ENCODE measurements around the gene DCTN4.
"Not testable (repeated sequence)": the region's sequence is repeated elsewhere in the genome, so short reads cannot be mapped to it uniquely, and the experiment has no call there.

The DCTN4 gene

DNA sequence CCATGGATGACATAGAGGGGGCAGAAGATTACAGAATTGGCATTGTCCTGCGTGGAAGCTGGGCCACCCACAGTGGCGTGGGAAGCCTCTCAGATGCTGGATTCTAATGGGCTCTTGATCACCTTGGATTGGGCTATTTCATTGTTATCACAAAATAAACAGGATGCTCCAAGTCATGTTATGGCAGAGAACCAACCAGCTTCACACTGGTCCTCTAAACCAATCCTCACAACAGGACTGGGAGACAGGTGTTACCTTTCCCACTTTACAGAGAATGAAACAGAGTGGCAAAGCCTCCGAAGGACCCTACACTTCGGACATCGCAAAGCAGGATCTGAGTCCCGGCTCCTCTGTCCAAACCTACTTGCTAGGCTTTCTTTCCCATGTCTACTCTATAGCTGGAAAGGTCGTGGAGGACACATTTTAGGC is 19.3 kb upstream of the DCTN4 start:
- no peak for DNase-seq

DNA sequence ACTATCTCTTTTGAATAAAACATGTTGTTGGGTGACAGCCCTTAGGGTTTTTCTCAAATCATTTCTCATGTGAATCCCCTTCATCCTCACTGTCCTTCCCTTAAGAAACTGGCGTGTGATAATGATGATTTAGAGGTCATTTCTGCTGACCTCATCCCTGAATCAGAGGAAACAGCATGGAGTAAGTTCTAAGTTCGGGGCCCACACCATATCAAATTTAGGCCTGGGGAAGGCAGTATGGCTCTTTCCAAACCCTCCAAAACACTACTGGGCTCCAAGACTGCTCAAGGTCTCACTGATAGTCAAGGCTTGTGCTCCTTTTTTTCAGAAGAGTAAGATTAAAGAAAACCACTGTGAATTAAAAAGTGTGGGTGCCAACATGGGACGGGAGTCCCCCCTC is 18.9 kb upstream of the DCTN4 start:
- DNase-seq = no peak

DNA sequence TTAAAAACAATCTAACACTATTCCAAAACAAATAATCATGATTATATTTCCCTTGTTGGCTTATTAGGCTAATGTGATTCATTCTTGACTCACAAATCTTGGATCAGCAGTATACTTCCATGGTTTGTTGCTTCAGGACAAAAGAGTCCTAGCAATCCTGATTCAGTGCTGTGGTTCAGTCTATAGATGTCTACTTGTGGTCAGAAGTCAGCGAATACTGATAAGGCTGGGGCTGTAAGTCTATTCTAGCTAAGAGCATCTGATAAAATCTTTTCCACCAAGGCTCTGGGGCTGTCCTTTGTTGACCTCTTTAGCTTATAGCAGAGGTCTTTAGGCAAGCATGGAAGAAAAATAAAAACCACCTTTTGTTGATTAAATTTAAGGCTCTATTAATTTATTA is 15.3 kb upstream of the DCTN4 start:
- DNase-seq = peak; percentile 88

DNA sequence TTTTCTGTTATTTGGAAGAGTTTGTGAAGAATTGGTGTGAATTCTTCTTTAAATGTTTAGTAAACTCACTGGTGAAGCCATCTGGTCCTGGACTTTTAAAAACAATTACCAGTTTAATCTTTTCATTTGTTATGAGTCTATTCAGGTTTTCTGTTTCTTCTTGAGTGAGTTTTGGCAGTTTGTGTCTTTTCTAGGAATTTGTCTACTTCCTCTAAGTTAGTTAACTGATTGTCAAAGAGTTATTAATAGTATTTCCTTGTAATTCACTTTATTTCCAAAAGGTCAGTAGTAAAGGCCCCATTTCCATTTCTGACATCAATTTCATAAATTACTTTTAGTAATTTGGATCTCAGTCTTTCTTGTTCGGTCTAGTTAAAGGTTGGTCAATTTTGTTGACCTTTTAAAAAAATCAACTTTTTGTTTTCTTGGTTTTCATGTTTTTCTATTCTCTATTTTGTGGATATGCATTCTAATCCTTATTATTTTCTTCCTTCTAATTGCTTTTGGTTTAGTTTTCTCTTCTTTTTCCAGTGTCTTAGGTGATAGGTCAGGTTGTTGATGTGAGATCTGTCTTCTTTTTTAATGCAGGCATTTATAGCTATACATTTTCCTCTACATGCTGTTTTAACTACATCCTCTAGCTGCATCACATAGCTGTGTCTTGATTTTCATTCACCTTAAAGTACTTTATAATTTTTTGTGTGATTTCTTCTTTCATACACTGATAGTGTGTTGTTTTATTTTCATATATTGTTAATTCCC is 12.4 kb upstream of the DCTN4 start:
- DNase-seq = peak; percentile 77

DNA sequence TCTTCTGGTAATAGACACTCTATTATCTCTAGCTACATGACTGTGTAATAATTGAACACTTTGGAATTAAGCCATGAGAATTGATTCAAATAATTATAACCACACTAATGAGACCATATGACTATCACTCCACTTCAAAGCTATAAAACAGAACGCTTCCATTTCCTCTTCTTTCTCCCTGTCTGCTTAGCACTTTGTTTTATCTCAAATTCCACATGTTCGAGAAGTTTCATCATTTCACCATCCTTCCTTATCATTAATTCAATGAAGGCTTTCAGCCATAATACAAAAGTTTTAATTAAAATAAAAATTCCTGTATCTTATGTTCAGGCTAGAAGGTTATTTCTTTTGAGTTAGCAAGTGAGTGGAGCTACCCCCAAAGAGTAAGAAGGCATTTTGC is 7.4 kb upstream of the DCTN4 start:
- DNase-seq = peak; percentile 38

DNA sequence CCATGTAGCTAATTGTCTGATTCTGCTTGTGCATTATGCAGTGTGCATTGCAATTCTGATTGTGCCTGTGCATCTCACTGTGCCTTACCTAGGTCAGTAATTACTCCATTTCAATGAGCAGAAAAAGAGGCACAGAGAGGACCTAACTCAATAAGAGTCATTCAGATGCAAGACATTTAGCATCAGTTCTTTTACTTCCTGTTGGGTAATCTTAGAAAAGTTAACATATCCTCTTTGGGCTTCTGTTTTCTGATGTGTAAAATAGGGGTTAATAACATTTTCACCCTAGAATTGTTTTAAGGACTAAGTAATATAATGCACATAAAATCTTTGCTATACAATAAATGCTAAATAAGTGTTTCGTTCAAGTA is 7.0 kb upstream of the DCTN4 start:
- peak; percentile 48 for DNase-seq

DNA sequence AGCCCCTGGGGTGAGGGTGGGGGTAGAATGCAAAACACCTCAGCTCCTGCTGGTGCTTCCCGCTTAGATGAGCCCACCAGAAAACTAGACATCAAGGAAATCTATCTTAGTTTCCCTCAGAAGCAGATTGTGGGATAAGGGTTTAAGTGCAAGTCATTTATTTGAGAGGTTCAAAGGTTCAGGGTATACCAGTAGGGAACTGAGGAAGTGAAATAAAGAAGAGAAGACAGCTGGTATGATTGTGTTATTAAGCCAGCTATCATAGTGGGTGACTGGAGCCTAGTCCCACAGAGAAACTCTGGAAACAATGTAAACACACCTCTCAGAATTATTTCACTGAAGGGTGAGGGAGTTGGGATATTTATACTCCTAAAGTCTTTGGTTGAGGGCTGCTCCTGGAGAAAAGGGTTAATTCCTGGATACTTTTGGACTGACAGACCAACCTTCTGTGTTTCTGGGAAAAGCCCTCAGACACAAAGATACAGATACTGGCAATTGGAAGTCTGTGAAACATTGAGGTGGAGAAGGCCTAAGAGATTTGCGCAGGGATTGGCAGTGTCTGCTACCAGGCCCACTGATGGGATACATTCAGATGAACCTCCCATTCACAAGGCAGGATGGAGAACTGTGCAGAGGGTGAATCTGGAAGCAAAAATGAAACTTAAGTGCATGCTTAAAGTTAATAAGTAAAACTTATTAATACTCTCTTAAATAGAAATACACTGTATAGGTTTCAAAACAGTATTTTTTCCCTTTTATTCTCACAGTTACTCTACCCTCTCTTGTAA is 6.4 kb upstream of the DCTN4 start:
- DNase-seq = peak; percentile 58

DNA sequence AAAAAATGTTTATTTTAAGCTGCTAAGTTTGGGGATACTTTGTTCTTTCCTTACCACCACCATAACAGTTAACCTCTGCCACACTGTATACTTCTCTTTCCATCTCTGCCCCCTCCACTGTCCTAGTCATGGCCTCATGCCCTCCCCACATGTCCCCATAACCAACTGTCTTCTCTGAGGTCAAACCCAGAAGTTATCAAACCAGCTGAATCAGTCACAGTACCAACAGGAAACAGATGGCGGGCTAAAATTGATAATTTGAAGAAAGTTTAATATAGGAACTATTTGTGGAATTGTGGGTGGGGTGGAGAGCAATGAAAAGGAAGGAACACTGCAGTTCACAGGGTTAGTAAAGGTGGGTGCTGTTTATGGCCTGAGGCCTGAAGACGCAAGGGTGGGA is 5.7 kb upstream of the DCTN4 start:
- DNase-seq = peak; percentile 95

DNA sequence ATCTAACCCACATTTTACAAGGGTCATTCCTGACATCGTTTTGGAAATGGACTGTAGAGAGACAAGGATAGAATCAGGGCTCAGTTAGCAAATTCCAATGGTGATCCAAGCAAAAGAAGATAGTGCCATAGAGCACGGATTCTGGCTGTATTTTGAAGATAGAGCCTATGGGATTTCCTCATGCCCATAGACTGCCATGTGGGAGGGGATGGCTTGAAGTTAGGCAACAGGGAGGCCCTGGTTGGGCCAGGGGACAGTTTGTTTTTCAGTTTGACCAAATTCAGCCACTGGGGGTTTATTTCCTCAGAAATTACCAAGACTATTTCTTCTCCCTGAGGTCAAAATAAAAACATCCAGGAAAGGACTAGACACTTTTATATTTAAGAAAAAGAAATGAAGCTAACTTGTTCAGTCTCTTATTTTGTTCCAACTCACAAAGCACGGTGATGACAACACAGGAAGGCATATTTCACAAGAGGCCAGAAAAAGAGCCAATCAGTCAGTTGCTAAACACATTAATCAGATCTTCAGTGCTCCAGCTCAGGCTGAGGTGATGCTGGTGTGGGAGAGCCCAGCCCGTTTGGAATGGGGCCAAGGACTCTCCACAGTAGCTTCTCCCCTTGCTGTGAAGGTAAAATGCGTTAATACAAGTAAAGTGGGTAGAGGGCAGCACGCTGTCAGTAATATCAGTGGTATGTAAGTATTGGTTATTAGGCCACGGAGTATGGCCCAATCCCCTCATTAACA is 4.4 kb upstream of the DCTN4 start:
- DNase-seq = peak; percentile 98

DNA sequence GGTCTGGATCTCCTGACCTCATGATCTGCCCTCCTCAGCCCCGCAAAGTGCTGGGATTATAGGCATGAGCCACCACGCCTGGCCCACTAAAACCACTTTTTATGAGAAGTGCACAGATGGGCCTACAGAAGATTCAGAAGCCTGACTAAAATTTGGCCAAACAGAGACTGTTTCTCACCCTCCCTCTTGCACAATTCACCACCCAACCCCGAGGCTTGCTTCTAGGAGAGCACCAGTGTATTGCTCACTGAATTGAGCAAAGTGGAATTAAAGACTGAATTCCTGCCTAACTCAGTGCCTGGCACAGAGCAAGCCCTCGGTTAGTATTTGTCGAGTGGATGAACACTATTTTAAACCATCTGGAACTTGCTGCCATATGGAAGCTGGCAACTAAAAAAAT is 3.4 kb upstream of the DCTN4 start:
- peak; percentile 77 for DNase-seq

DNA sequence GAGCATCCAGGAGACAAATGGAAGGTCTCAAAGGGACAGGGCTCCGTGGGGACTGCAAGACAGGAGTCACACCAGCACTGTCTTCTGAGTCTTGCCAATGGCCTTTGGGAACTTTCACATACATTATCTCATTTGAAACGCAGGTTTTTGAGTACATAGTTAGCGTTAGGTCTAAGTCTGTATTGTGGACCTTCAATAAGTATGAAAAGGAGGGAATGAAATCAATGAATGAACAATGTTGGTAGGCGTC is 442 bp upstream of the DCTN4 start:
- no peak for DNase-seq

DNA sequence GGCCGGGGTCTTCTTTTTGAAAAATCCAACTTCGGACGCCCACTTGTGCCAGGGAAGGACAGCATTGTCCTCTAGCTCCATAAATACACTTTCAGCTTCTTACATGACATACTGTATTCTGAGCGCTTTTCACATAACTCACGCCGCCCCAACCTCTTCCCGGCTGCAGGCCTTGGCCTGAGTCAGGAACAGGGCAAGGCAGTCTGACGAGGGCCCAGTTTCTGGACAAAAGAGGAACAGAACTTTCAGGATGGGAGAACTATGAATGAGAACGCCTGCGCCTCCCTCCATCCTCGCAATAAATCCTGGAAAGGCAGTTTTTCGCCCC is 650 bp downstream of the DCTN4 start:
- no peak for DNase-seq

DNA sequence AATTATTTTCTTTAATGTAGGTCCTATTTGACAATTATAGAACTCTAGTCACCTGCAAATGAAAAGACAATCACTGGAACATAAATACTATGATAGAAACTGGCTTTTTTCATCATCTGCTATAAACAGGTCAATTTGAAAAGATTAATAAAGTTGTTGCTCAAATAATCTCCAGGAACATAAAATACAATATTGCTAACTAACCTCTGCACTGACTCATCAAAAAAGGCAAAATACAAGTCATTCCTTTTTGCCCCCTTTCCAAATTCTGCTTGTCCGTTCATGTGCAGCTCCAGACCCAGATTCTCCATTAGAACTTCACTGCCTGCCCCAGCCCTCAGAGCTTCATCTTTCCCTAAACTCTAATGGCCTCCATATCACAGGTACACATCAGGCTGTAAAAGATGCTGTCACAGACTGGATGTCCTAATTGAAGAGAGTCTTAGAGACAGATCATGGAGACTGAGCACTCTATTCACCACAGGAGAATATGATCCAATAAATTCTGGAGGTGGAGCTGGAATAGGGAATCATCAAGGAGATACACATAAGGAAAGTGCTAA is 1.6 kb downstream of the DCTN4 start:
- DNase-seq = no peak

DNA sequence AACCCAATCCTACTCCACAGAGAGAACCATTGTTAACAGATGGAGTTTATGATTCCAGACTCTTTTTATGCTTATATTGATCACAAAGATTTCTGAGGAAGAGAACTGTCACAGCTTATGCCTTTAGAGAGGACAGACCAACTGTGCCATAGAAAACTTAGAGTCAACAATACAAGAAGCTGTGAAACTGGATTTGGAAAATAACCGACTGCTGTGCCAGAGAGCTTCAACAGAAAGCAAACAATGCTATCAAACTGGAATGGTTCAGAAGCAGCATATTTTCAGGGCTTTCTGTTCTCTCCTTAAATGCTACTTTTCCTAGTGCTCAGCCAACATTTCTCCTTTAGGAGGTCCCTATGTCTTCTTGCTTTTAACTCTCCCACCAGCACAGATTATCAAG is 5.0 kb downstream of the DCTN4 start:
- DNase-seq = no peak

DNA sequence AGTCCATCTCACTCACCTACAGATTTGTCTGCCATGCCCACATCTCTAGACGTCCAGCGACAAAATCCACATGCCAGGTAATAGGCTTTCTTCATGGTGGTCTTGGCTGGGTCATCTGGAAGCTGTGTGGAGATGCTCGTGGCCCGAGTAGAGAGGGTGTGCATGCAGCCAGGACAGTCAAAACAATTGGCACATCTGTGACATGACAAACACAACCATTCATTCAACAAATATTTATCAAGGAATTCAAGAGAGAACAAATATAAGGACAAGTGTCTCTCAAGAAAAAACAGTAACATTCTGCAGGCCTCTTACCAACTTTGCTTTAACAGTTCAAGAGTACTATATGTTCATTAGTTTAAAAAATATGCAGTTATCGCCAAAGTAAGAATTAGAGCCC is 5.4 kb downstream of the DCTN4 start:
- no peak for DNase-seq

DNA sequence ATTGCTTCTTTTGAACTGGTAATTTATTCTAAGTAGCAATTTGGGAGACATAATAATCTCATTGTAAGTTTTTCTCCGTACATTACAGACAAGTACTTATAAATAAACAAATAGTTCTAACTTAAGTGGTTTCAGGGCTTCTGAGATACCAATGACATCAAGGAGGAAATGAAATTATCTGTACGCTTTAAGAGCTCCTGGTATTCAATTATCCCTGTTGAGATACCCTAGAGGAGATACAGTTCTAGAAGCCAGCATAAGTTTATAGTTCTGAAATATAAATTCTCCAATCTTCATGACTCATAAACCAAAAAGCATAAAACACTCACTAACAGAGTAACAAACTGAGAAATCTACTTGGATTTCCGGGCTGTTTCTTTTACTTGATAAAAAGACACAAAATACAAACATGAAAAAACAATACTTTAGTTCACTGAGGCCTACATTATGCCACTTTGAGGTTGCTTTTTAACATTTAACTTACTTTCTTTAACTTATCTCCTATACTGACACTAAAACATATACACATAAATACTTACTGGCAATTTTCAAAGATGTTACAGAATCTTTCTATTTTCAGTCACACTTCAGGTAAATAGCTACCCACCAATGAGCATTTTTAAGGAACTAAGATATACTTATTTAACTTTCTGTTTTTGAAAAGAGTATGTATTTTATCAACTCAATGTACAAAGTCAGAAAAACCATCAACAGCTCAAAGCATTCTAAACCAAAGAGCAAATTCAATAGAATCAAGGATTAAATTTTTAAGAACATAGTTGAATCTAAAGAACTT is 7.5 kb downstream of the DCTN4 start:
- DNase-seq = no peak

DNA sequence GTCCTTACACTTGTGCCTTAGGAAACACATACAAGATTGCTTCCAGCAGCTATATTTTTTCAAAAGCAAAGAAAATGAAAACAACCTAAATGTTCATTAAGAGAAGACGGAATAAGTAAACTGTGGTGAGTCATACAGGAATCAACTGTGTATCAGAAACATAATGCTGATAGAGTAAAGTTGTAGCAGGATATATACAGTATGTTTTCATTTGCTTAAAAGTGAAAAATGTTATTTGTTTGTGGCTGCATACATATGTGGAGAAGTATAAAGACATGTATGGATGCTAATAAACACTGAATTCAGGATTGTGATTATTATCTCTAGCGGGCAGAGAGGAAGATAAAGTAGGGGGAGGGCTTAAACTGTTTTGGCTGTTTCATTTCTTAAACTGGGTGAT is 8.3 kb downstream of the DCTN4 start:
- DNase-seq = no peak

DNA sequence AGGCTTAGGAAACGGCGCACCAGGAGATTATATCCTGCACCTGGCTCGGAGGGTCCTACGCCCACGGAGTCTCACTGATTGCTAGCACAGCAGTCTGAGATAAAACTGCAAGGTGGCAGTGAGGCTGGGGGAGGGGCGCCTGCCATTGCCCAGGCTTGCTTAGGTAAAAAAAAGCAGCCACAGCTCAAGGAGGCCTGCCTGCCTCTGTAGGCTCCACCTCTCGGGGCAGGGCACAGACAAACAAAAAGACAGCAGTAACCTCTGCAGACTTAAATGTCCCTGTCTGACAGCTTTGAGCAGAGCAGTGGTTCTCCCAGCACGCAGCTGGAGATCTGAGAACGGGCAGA is 15.7 kb downstream of the DCTN4 start:
- not testable (repeated sequence) for DNase-seq

DNA sequence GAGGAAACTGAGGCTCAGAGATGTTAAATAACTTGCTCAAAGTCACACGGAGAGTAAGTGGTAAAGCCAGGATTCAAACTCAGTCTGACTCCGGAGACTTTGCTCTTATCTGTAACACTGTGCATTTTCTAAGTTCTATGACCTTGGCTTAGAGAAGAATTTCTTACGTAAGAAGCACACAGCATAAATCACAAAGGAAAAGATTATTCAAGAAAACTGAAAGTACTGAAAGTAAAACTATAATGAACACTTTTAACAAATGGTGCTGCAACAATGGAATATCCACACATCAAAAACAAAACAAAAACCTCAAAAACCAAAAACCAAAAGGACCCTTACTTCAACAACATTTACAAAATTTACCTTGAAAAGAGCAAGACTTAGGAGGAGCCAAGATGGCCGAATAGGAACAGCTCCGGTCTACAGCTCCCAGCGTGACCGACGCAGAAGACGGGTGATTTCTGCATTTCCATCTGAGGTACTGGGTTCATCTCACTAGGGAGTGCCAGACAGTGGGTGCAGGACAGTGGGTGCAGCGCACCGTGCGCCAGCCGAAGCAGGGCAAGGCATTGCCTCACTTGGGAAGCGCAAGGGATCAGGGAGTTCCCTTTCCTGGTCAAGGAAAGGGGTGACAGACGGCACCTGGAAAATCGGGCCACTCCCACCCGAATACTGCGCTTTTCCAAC is 16.2 kb downstream of the DCTN4 start:
- not testable (repeated sequence) for DNase-seq

DNA sequence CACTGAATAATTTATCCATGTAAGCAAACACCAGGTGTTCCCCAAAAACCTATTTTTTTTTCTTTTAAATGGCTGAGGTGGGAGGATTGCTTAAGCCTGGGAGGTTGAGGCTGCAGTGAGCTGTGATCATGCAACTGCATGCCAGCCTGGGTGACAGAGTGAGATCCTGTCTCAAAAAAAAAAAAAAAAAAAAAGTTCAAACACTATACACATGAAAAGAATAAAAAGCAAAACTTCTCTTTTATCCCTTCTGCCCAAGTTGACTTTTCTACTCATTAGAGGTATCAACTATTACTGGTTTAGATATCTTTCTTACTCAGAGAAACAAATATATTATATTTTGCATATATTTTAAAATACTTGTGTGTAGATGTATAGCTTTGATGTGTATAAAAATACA is 17.8 kb downstream of the DCTN4 start:
- no peak for DNase-seq

DNA sequence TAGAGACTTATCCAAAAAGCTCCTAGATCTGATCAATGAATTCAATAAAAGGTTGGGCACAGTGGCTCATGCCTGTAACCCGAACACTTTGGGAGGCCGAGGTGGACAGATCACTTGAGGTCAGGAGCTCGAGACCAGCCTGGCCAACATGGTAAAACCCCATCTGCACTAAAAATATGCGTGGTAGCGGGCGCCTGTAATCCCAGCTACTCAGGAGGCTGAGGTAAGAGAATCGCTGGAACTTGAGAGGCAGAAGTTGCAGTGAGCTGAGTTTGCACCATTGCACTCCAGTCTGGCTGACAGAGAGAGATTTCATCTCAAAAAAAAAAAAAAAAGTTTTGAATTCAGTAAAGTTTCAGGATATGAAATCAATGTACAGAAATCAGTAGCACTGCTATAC is 20.0 kb downstream of the DCTN4 start:
- no peak for DNase-seq

DNA sequence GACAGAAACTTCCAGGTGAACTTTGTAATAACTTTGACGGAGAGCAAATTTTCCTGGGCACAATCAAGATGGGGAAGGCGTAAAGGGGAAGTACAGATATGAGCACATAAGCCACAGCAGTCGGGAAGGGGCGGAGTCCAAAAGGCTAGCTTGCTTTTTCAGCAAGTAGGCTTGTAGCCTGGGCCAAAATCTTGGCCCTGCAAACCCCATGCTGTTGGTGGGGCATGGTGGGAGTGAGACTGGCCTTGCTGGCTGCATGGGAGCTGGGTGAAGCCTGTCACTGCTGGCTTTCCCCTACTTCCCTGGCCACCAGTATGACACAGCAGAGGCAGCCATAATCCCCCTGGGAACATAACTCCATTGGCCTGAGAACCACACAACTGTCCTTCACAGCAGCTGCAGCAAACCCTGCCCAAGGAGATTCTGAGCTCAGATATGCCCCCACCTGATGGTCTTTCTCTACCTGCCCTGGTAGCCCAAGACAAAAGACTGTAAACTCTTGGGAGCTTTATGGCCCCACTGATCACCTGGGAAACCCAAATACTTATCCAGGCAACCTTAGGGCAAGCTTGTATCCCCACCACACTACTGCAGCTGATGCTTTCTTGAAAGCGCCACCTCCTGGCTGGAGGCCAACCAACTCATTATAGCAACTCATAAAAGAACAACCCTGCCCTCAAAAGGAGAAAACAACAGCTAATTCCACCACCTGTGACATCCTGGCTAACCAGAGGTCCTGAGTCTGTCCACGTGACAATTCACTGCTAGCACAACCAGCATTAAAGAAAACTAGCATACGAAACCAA is 24.0 kb downstream of the DCTN4 start:
- DNase-seq = peak; percentile 85

All from GF-D8 (cell line).